HepG2 (cell line): ENCODE measurements around the gene SLC7A11. TPM values are rescaled to one million over a fixed set of nuclear protein-coding genes. Genes with fewer than 3 reads are reported as not detected.

Experiments
- ATAC-seq: fragments of 200-7000 bp; cut with Tn5 transposase; 3 replicates; pipeline ENCODE4 v1.9.1; 2020; ENCODE audit warnings: mild to moderate bottlenecking, moderate library complexity
- BruUV-seq: library from RNA; stranded (reverse); fragments of 400-500 nt; replicated peaks from 2 replicates; lab custom pipeline; 2021; lab: Mats Ljungman, UMichigan
- CTCF ChIA-PET: fragments of 300-600 bp; formaldehyde crosslinking; extraction: SDS; loops from one replicate; lab custom pipeline; 2021; ENCODE audit warnings: low total read pairs, inconsistent platforms, low intra/inter-chr PET ratio; lab: Yijun Ruan, JAX
- POLR2A ChIA-PET: fragments of 350-600 bp; sonication (Branson Sonifier 250); formaldehyde crosslinking; loops from one replicate; lab custom pipeline; 2020; ENCODE audit warnings: antibody characterized with exemption, inconsistent platforms; lab: Yijun Ruan, JAX
- DNase-seq: peaks from one replicate; pipeline ENCODE4 v3.0.0-alpha.2; 2015; ENCODE audit warnings: low spot score
- FAIRE-seq: peaks from 3 replicates; lab custom pipeline; 2011; peaks lifted over from hg19 to GRCh38; lab: Jason Lieb, UNC
- H2AFZ ChIP-seq: one replicate; pipeline ENCODE4 v1.6.1; 2011; ENCODE audit warnings: low read length, inconsistent platforms
- H3K27ac ChIP-seq: fragments of 300-600 bp; 3 replicates; pipeline ENCODE4 v1.8.0; 2011; ENCODE audit warnings: mixed run types, mild to moderate bottlenecking, mixed read lengths, low read length, inconsistent platforms; ENCODE audit not compliant: insufficient read depth; ENCODE audit errors: extremely low read length
- H3K27me3 ChIP-seq, 2 experiments: fragments of 200-600 bp in 1 of 2; 2 replicates in 1 of 2; 3 replicates in 1 of 2; pipeline versions ENCODE4 v1.6.0 to v1.8.0; 2011; ENCODE audit warnings: low read length in 2 of 2, mild to moderate bottlenecking in 2 of 2, moderate library complexity in 2 of 2, inconsistent platforms in 1 of 2; ENCODE audit not compliant: insufficient read depth in 2 of 2, control insufficient read depth in 1 of 2
- H3K36me3 ChIP-seq, 2 experiments: fragments of 200-600 bp in 1 of 2; replicated peaks in 1 of 2; 2 replicates in 1 of 2; 3 replicates in 1 of 2; pipeline versions ENCODE4 v1.5.1 to v1.8.0; 2011; ENCODE audit warnings: low read length in 2 of 2, inconsistent platforms in 1 of 2; ENCODE audit not compliant: insufficient read depth in 2 of 2, control insufficient read depth in 1 of 2
- H3K4me1 ChIP-seq: 2 replicates; pipeline ENCODE4 v1.5.1; 2012; ENCODE audit warnings: low read length, inconsistent platforms; ENCODE audit not compliant: insufficient read depth
- H3K4me2 ChIP-seq: 2 replicates; pipeline ENCODE4 v1.6.0; 2011; ENCODE audit warnings: low read depth, low read length, inconsistent platforms
- H3K4me3 ChIP-seq, 3 experiments: fragments of 200-600 bp in 1 of 3; sonication (generic), shearing (Covaris generic) in 1 of 3; replicated peaks in 1 of 3; 2 replicates each; pipeline ENCODE4 v1.5.1; 2011 to 2016; ENCODE audit warnings: low read length in 3 of 3, inconsistent platforms in 2 of 3, low read depth in 2 of 3, mild to moderate bottlenecking in 2 of 3, control low read depth in 1 of 3, mixed read lengths in 1 of 3; ENCODE audit not compliant: insufficient read depth in 1 of 3
- H3K79me2 ChIP-seq: one replicate; pipeline ENCODE4 v1.6.1; 2011; ENCODE audit warnings: low read length, inconsistent platforms; ENCODE audit not compliant: insufficient read depth
- H3K9ac ChIP-seq: 2 replicates; pipeline ENCODE4 v1.6.0; 2011; ENCODE audit warnings: mild to moderate bottlenecking, low read depth, low read length, inconsistent platforms; ENCODE audit not compliant: insufficient read depth
- H3K9me3 ChIP-seq: 2 replicates; pipeline ENCODE4 v1.5.1; 2012; ENCODE audit warnings: mild to moderate bottlenecking, low read length
- H4K20me1 ChIP-seq: 2 replicates; pipeline ENCODE4 v1.6.0; 2011; ENCODE audit warnings: inconsistent platforms, mild to moderate bottlenecking, low read length, moderate library complexity; ENCODE audit not compliant: insufficient read depth
- PRDM15 ChIP-seq: sonication (generic); formaldehyde crosslinking; IDR thresholded peaks from 2 replicates; pipeline ENCODE4 v1.4.0; 2020; ENCODE audit warnings: missing genetic modification reagents
- RBAK ChIP-seq: sonication (generic); formaldehyde crosslinking; IDR thresholded peaks from 2 replicates; pipeline ENCODE4 v1.5.1; 2020; ENCODE audit warnings: mild to moderate bottlenecking, missing genetic modification reagents
- RBFOX2 ChIP-seq: fragments of 200-400 bp; formaldehyde crosslinking; IDR thresholded peaks from 2 replicates; pipeline ENCODE4 v1.6.1; 2017; ENCODE audit warnings: low read depth, mild to moderate bottlenecking, low read length
- ZNF124 ChIP-seq: sonication (generic); formaldehyde crosslinking; IDR thresholded peaks from 2 replicates; pipeline ENCODE4 v1.4.0; 2020; ENCODE audit warnings: missing genetic modification reagents
- WGBS: methylation state at CpG from one replicate; pipeline ENCODE4 v1.1.6; 2017; ENCODE audit warnings: low lambda C conversion rate; 5-methylcytosine and 5-hydroxymethylcytosine counted together
- in situ Hi-C: cut with HindIII; loops from 2 replicates; pipeline ENCODE4 v1.10.0; 2017; ENCODE audit warnings: low pct_unique_long_range_greater_than_20kb; ENCODE audit not compliant: extremely low pct_ligation_motif_present
- intact Hi-C: fragments of 100-400 bp; cut with micrococcal nuclease; formaldehyde crosslinking; loops from one replicate; pipeline ENCODE4 v1.10.0; 2022; ENCODE audit not compliant: unreplicated experiment
- polyA plus RNA-seq, 8 experiments: library from polyadenylated mRNA; depleted of rRNA in 3 of 8; stranded (reverse) in 7 of 8; unstranded in 1 of 8; fragments of >200 nt; fragmentation: Illumina TruSeq in 4 of 8; extraction: Trizol in 4 of 8; gene quantifications; 2 replicates each; pipeline versions ENCODE4 v1.2.1 to v1.2.3, GENCODE V29; 2011 to 2016; ENCODE audit warnings: low read depth in 4 of 8, missing spikeins in 1 of 8, mixed read lengths in 1 of 8; ENCODE audit not compliant: insufficient read depth in 1 of 8
- total RNA-seq, 5 experiments: library from RNA; depleted of rRNA; stranded (reverse); fragments of >200 nt; fragmentation: Illumina TruSeq; extraction: Trizol; gene quantifications; 2 replicates each; pipeline ENCODE4 v1.2.3, GENCODE V29; 2016; ENCODE audit warnings: low read depth in 1 of 5

SLC7A11 gene
- total and polyA plus RNA-seq, 2 of the 13 experiments (the other 11 are each of a cell fraction or from before 2014, with no cell fraction given): 15.7 to 17.5 TPM

GRCh38 chr4:138229160-138229559 is 13.0 kb downstream of the SLC7A11 start:
- no TSS peak for BruUV-seq
- H3K27me3 ChIP-seq: no peaks in the 10 kb centered on the region
- no peak overlapping the region for H3K9ac ChIP-seq
- peaks cover 3 to 68% of the 10 kb centered on the region in 2 experiments for H3K36me3 ChIP-seq
- TF ChIP-seq RBAK (CRISPR knock-in tag) (no peak), ZNF124 (CRISPR knock-in tag) (no peak), PRDM15 (CRISPR knock-in tag) (no peak), RBFOX2 (peak; percentile 46; the same call in 1 of the 2 replicates)
- ATAC-seq: no peak
- CTCF ChIA-PET: no interaction called here
- no peak overlapping the region for H3K27ac ChIP-seq
- peaks cover 8% of the 10 kb centered on the region for H3K79me2 ChIP-seq
- no peak for DNase-seq
- H2AFZ ChIP-seq: no peak overlapping the region
- no peak for FAIRE-seq
- H3K4me2 ChIP-seq: no peak overlapping the region
- in situ Hi-C loops: no loop called here
- no peaks in the 10 kb centered on the region for H3K4me1 ChIP-seq
- WGBS: 96% methylated on average over 2 of the region's 2 CpGs
- H3K4me3 ChIP-seq: no peak overlapping the region
- 0 out of 2 replicates have a peak, but pooled peaks cover 2% of the 10 kb centered on the region for H4K20me1 ChIP-seq
- intact Hi-C loops: loop anchor here (10.0 kb wide), 1 partner anchor 266 kb away; no protein-coding TSS in a partner anchor
- POLR2A ChIA-PET: interaction anchor here (2.6 kb wide), 1 partner anchor 13 kb away, joined by 7 read pairs; the partner anchor contains the start of gene SLC7A11
- no peaks in the 10 kb centered on the region for H3K9me3 ChIP-seq
